GM23338 (cell line): Measurements from ENCODE around the gene SRMS.

Source experiments
- CREB1 ChIP-seq: fragments of 250-450 bp; sonication (Bioruptor Pico); IDR thresholded peaks from 2 replicates; pipeline ENCODE4 v1.5.0; 2020; ENCODE audit warnings: low read depth, mild to moderate bottlenecking, moderate library complexity
- EZH2 ChIP-seq: fragments of 200-600 bp; sonication (generic); IDR thresholded peaks from one replicate; pipeline ENCODE4 v1.8.0; 2017; ENCODE audit warnings: antibody characterized with exemption, mild to moderate bottlenecking, low read depth; ENCODE audit not compliant: unreplicated experiment
- EZH2phosphoT487 ChIP-seq: fragments of 200-600 bp; sonication (generic); IDR thresholded peaks from one replicate; pipeline ENCODE4 v1.8.1; 2018; ENCODE audit warnings: antibody characterized with exemption; ENCODE audit not compliant: unreplicated experiment
- JUNB ChIP-seq: IDR thresholded peaks from one replicate; pipeline ENCODE4 v1.6.1; 2016; ENCODE audit warnings: antibody characterized with exemption; ENCODE audit not compliant: unreplicated experiment
- POLR2AphosphoS5 ChIP-seq: IDR thresholded peaks from 2 replicates; pipeline ENCODE4 v1.6.1; 2016; ENCODE audit warnings: antibody characterized with exemption, low read depth
- STAT1 ChIP-seq: IDR thresholded peaks from one replicate; pipeline ENCODE4 v1.6.1; 2016; ENCODE audit warnings: antibody characterized with exemption; ENCODE audit not compliant: unreplicated experiment
- ZNF114 ChIP-seq: fragments of 250-450 bp; sonication (Bioruptor Pico); IDR thresholded peaks from 2 replicates; pipeline ENCODE4 v1.5.0; 2020; ENCODE audit warnings: mild to moderate bottlenecking, moderate library complexity
- TF ChIP-seq, protein P1 (sequence below), 2 experiments: fragments of 200-600 bp in 1 of 2; sonication (generic) in 1 of 2; conservative IDR thresholded peaks; 2 replicates each; pipeline versions ENCODE4 v1.5.1 to v1.6.1; 2016 to 2017; ENCODE audit warnings: antibody characterized with exemption in 2 of 2, low read depth in 2 of 2, mild to moderate bottlenecking in 2 of 2, moderate library complexity in 1 of 2
- TF ChIP-seq, protein P2 (sequence below): IDR thresholded peaks from 2 replicates; pipeline ENCODE4 v1.6.1; 2016; ENCODE audit warnings: antibody characterized with exemption
- TF ChIP-seq, protein P3 (sequence below): IDR thresholded peaks from one replicate; pipeline ENCODE4 v1.6.1; 2018; ENCODE audit warnings: antibody characterized with exemption; ENCODE audit not compliant: unreplicated experiment

DNA sequence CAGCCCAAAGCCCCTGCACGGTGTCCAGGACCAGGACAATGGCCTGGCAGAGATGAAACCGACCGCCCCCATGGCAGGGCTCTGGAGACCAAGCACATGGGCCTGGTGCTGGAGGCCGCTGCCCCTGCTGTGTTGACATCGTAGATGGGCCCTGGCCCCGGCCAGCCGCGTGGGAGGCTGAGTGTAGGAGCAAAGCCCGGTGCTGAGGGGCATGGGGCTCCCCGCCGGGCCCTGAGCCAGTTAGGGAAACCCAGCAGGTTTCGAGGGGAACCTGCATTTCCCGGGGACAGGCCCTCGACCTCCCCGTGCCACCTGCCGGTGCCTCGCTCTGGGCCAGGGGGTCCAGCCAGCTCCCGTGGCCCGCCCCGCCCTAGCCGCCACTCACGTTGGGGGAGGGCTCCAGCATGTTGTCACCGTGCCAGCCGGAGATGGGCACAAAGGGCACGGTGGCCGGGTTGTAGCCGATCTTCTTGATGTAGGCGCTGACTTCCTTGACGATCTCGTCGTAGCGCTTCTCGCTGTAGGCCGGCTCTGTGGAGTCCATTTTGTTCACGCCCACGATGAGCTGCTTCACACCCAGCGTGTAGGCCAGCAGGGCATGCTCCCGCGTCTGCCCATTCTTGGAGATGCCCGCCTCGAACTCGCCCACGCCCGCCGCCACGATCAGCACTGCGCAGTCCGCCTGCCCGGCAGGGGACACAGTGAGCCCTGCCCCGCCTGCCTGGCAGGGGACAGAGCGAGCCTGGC is 53.0 kb downstream of the SRMS start:
- TF ChIP-seq, protein P1, sequence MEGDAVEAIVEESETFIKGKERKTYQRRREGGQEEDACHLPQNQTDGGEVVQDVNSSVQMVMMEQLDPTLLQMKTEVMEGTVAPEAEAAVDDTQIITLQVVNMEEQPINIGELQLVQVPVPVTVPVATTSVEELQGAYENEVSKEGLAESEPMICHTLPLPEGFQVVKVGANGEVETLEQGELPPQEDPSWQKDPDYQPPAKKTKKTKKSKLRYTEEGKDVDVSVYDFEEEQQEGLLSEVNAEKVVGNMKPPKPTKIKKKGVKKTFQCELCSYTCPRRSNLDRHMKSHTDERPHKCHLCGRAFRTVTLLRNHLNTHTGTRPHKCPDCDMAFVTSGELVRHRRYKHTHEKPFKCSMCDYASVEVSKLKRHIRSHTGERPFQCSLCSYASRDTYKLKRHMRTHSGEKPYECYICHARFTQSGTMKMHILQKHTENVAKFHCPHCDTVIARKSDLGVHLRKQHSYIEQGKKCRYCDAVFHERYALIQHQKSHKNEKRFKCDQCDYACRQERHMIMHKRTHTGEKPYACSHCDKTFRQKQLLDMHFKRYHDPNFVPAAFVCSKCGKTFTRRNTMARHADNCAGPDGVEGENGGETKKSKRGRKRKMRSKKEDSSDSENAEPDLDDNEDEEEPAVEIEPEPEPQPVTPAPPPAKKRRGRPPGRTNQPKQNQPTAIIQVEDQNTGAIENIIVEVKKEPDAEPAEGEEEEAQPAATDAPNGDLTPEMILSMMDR (conservative IDR thresholded peaks at IDR 0.05; ENCODE audit: low read depth in 2 of 2) = no peak
- TF ChIP-seq POLR2AphosphoS5 (no peak), JUNB (no peak), EZH2 (no peak), EZH2phosphoT487 (no peak), CREB1 (CRISPR knock-in tag) (no peak), STAT1 (no peak), ZNF114 (CRISPR knock-in tag) (no peak)
- TF ChIP-seq, protein P2, sequence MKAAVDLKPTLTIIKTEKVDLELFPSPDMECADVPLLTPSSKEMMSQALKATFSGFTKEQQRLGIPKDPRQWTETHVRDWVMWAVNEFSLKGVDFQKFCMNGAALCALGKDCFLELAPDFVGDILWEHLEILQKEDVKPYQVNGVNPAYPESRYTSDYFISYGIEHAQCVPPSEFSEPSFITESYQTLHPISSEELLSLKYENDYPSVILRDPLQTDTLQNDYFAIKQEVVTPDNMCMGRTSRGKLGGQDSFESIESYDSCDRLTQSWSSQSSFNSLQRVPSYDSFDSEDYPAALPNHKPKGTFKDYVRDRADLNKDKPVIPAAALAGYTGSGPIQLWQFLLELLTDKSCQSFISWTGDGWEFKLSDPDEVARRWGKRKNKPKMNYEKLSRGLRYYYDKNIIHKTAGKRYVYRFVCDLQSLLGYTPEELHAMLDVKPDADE = no peak
- TF ChIP-seq, protein P3, sequence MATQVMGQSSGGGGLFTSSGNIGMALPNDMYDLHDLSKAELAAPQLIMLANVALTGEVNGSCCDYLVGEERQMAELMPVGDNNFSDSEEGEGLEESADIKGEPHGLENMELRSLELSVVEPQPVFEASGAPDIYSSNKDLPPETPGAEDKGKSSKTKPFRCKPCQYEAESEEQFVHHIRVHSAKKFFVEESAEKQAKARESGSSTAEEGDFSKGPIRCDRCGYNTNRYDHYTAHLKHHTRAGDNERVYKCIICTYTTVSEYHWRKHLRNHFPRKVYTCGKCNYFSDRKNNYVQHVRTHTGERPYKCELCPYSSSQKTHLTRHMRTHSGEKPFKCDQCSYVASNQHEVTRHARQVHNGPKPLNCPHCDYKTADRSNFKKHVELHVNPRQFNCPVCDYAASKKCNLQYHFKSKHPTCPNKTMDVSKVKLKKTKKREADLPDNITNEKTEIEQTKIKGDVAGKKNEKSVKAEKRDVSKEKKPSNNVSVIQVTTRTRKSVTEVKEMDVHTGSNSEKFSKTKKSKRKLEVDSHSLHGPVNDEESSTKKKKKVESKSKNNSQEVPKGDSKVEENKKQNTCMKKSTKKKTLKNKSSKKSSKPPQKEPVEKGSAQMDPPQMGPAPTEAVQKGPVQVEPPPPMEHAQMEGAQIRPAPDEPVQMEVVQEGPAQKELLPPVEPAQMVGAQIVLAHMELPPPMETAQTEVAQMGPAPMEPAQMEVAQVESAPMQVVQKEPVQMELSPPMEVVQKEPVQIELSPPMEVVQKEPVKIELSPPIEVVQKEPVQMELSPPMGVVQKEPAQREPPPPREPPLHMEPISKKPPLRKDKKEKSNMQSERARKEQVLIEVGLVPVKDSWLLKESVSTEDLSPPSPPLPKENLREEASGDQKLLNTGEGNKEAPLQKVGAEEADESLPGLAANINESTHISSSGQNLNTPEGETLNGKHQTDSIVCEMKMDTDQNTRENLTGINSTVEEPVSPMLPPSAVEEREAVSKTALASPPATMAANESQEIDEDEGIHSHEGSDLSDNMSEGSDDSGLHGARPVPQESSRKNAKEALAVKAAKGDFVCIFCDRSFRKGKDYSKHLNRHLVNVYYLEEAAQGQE = no peak
